ENCODE measurements around the gene CA11.

- TF ChIP-seq CTCF (IDR thresholded peaks at IDR 0.05; ENCODE audit: low read depth, low read length) (no peak), POLR2A (IDR thresholded peaks at IDR 0.05; ENCODE audit: extremely low read depth, insufficient read length) (no peak)
These were observed 42.5 kb downstream of the CA11 start for GRCh38 chr19:48603449-48603848.

All from NB4 (cell line).